ENCODE data around the gene DNAJB6.

The DNAJB6 gene

GRCh38 chr7:157383868-157384267 lies 47.1 kb downstream of the DNAJB6 start:
- Histone ChIP-seq H3K27me3 (ENCODE audit: insufficient read depth, low read length, poor library complexity) (no peaks in the 10 kb centered on the region), H3K79me2 (ENCODE audit: control insufficient read depth, insufficient read depth, low read length) (peaks cover 32% of the 10 kb centered on the region), H3K27ac (ENCODE audit: low read depth, low read length) (no peak overlapping the region), H2AK5ac (ENCODE audit: low read length) (no peak overlapping the region), H3K4ac (ENCODE audit: low read depth, low read length) (no peak overlapping the region), H3K4me3 (ENCODE audit: low read length) (no peak overlapping the region), H3K36me3 (ENCODE audit: control insufficient read depth, insufficient read depth, low read length) (peaks cover 4% of the 10 kb centered on the region), H2BK15ac (replicated peaks; ENCODE audit: low read depth) (no peak overlapping the region), H3K4me1 (ENCODE audit: control insufficient read depth, low read depth, low read length) (peaks cover 2% of the 10 kb centered on the region), H2BK5ac (ENCODE audit: low read length) (no peak overlapping the region), H3K4me2 (ENCODE audit: low read length) (no peak overlapping the region), H3K23ac (ENCODE audit: low read length) (no peak overlapping the region), H4K5ac (ENCODE audit: low read length) (no peak overlapping the region), H3K18ac (ENCODE audit: low read length) (no peak overlapping the region), H2BK120ac (ENCODE audit: low read depth, low read length) (no peak overlapping the region), H3K9ac (ENCODE audit: low read length) (no peak overlapping the region), H4K8ac (ENCODE audit: low read depth, low read length) (no peak overlapping the region), H3K79me1 (ENCODE audit: low read length) (peaks cover 17% of the 10 kb centered on the region), H3K56ac (ENCODE audit: low read length) (no peak overlapping the region)
- WGBS (ENCODE audit: extremely low coverage, insufficient coverage, low lambda C conversion rate): no CpG with 5 or more reads among the region's 5 CpGs
- no peak for DNase-seq

- H3K27me3 ChIP-seq (ENCODE audit: insufficient read depth, low read length, poor library complexity): no peaks in the 10 kb centered on the region
- no peak overlapping the region for H3K4ac ChIP-seq (ENCODE audit: low read depth, low read length)
- no peak for DNase-seq
- H3K18ac ChIP-seq (ENCODE audit: low read length): no peak overlapping the region
- no peak overlapping the region for H3K4me3 ChIP-seq (ENCODE audit: low read length)
- H3K79me1 ChIP-seq (ENCODE audit: low read length): peaks cover 14% of the 10 kb centered on the region
- no peak overlapping the region for H3K27ac ChIP-seq (ENCODE audit: low read depth, low read length)
- peaks cover 29% of the 10 kb centered on the region for H3K79me2 ChIP-seq (ENCODE audit: control insufficient read depth, insufficient read depth, low read length)
- H2BK5ac ChIP-seq (ENCODE audit: low read length): no peak overlapping the region
- no peak overlapping the region for H3K56ac ChIP-seq (ENCODE audit: low read length)
- no peak overlapping the region for H2BK120ac ChIP-seq (ENCODE audit: low read depth, low read length)
- H3K4me2 ChIP-seq (ENCODE audit: low read length): no peak overlapping the region
- H3K23ac ChIP-seq (ENCODE audit: low read length): no peak overlapping the region
- peaks cover 4% of the 10 kb centered on the region for H3K36me3 ChIP-seq (ENCODE audit: control insufficient read depth, insufficient read depth, low read length)
- WGBS (ENCODE audit: extremely low coverage, insufficient coverage, low lambda C conversion rate): no CpG with 5 or more reads among the region's 9 CpGs
- peaks cover 2% of the 10 kb centered on the region for H3K4me1 ChIP-seq (ENCODE audit: control insufficient read depth, low read depth, low read length)
- no peak overlapping the region for H2BK15ac ChIP-seq (replicated peaks; ENCODE audit: low read depth)
- no peak overlapping the region for H3K9ac ChIP-seq (ENCODE audit: low read length)
- no peak overlapping the region for H4K5ac ChIP-seq (ENCODE audit: low read length)
- no peak overlapping the region for H4K8ac ChIP-seq (ENCODE audit: low read depth, low read length)
- no peak overlapping the region for H2AK5ac ChIP-seq (ENCODE audit: low read length)
Observed at GRCh38 chr7:157384301-157384700, 47.5 kb downstream of the DNAJB6 start.

- H2BK5ac ChIP-seq (ENCODE audit: low read length): no peak overlapping the region
- no peak overlapping the region for H3K18ac ChIP-seq (ENCODE audit: low read length)
- H3K79me2 ChIP-seq (ENCODE audit: control insufficient read depth, insufficient read depth, low read length): peaks cover 31% of the 10 kb centered on the region
- H3K36me3 ChIP-seq (ENCODE audit: control insufficient read depth, insufficient read depth, low read length): peaks cover 4% of the 10 kb centered on the region
- H2BK120ac ChIP-seq (ENCODE audit: low read depth, low read length): no peak overlapping the region
- H3K56ac ChIP-seq (ENCODE audit: low read length): peak overlapping the region; percentile 52
- H2AK5ac ChIP-seq (ENCODE audit: low read length): no peak overlapping the region
- H4K8ac ChIP-seq (ENCODE audit: low read depth, low read length): no peak overlapping the region
- H3K27ac ChIP-seq (ENCODE audit: low read depth, low read length): no peak overlapping the region
- peaks cover 2% of the 10 kb centered on the region for H3K4me1 ChIP-seq (ENCODE audit: control insufficient read depth, low read depth, low read length)
- no peak overlapping the region for H4K5ac ChIP-seq (ENCODE audit: low read length)
- H3K4me2 ChIP-seq (ENCODE audit: low read length): no peak overlapping the region
- H3K9ac ChIP-seq (ENCODE audit: low read length): no peak overlapping the region
- no CpG with 5 or more reads among the region's 23 CpGs for WGBS (ENCODE audit: extremely low coverage, insufficient coverage, low lambda C conversion rate)
- H3K4ac ChIP-seq (ENCODE audit: low read depth, low read length): no peak overlapping the region
- peaks cover 17% of the 10 kb centered on the region for H3K79me1 ChIP-seq (ENCODE audit: low read length)
- no peak overlapping the region for H3K23ac ChIP-seq (ENCODE audit: low read length)
- H2BK15ac ChIP-seq (replicated peaks; ENCODE audit: low read depth): no peak overlapping the region
- no peaks in the 10 kb centered on the region for H3K27me3 ChIP-seq (ENCODE audit: insufficient read depth, low read length, poor library complexity)
- DNase-seq: peak; percentile 95
- H3K4me3 ChIP-seq (ENCODE audit: low read length): no peak overlapping the region
Observed at GRCh38 chr7:157386979-157387800, 50.4 kb downstream of the DNAJB6 start.

- peaks cover 37% of the 10 kb centered on the region for H3K79me2 ChIP-seq (ENCODE audit: control insufficient read depth, insufficient read depth, low read length)
- H3K36me3 ChIP-seq (ENCODE audit: control insufficient read depth, insufficient read depth, low read length): peaks cover 4% of the 10 kb centered on the region
- WGBS (ENCODE audit: extremely low coverage, insufficient coverage, low lambda C conversion rate): no CpG with 5 or more reads among the region's 5 CpGs
- no peak overlapping the region for H2BK15ac ChIP-seq (replicated peaks; ENCODE audit: low read depth)
- no peak overlapping the region for H2AK5ac ChIP-seq (ENCODE audit: low read length)
- H3K56ac ChIP-seq (ENCODE audit: low read length): no peak overlapping the region
- no peak overlapping the region for H4K8ac ChIP-seq (ENCODE audit: low read depth, low read length)
- H2BK120ac ChIP-seq (ENCODE audit: low read depth, low read length): no peak overlapping the region
- H3K18ac ChIP-seq (ENCODE audit: low read length): no peak overlapping the region
- H3K27ac ChIP-seq (ENCODE audit: low read depth, low read length): no peak overlapping the region
- no peak overlapping the region for H3K4ac ChIP-seq (ENCODE audit: low read depth, low read length)
- H2BK5ac ChIP-seq (ENCODE audit: low read length): no peak overlapping the region
- no peak overlapping the region for H3K9ac ChIP-seq (ENCODE audit: low read length)
- H3K23ac ChIP-seq (ENCODE audit: low read length): no peak overlapping the region
- H3K27me3 ChIP-seq (ENCODE audit: insufficient read depth, low read length, poor library complexity): no peaks in the 10 kb centered on the region
- H3K4me1 ChIP-seq (ENCODE audit: control insufficient read depth, low read depth, low read length): peaks cover 2% of the 10 kb centered on the region
- no peak for DNase-seq
- no peak overlapping the region for H4K5ac ChIP-seq (ENCODE audit: low read length)
- no peak overlapping the region for H3K4me2 ChIP-seq (ENCODE audit: low read length)
- peaks cover 20% of the 10 kb centered on the region for H3K79me1 ChIP-seq (ENCODE audit: low read length)
- H3K4me3 ChIP-seq (ENCODE audit: low read length): no peak overlapping the region
Observed at GRCh38 chr7:157388301-157388700, 51.5 kb downstream of the DNAJB6 start.

GRCh38 chr7:157389951-157390730 lies 53.3 kb downstream of the DNAJB6 start:
- no peak overlapping the region for H3K9ac ChIP-seq (ENCODE audit: low read length)
- no peak overlapping the region for H4K8ac ChIP-seq (ENCODE audit: low read depth, low read length)
- peaks cover 21% of the 10 kb centered on the region for H3K79me1 ChIP-seq (ENCODE audit: low read length)
- WGBS (ENCODE audit: extremely low coverage, insufficient coverage, low lambda C conversion rate): no CpG with 5 or more reads among the region's 19 CpGs
- H3K4ac ChIP-seq (ENCODE audit: low read depth, low read length): no peak overlapping the region
- H3K4me1 ChIP-seq (ENCODE audit: control insufficient read depth, low read depth, low read length): peaks cover 2% of the 10 kb centered on the region
- no peak overlapping the region for H2BK5ac ChIP-seq (ENCODE audit: low read length)
- H3K36me3 ChIP-seq (ENCODE audit: control insufficient read depth, insufficient read depth, low read length): peaks cover 1% of the 10 kb centered on the region
- no peak overlapping the region for H4K5ac ChIP-seq (ENCODE audit: low read length)
- H3K56ac ChIP-seq (ENCODE audit: low read length): no peak overlapping the region
- no peak overlapping the region for H2BK120ac ChIP-seq (ENCODE audit: low read depth, low read length)
- H3K79me2 ChIP-seq (ENCODE audit: control insufficient read depth, insufficient read depth, low read length): peaks cover 41% of the 10 kb centered on the region
- no peak overlapping the region for H3K23ac ChIP-seq (ENCODE audit: low read length)
- H2AK5ac ChIP-seq (ENCODE audit: low read length): no peak overlapping the region
- no peak overlapping the region for H3K27ac ChIP-seq (ENCODE audit: low read depth, low read length)
- no peak for DNase-seq
- H3K18ac ChIP-seq (ENCODE audit: low read length): no peak overlapping the region
- H3K27me3 ChIP-seq (ENCODE audit: insufficient read depth, low read length, poor library complexity): no peaks in the 10 kb centered on the region
- H2BK15ac ChIP-seq (replicated peaks; ENCODE audit: low read depth): no peak overlapping the region
- H3K4me3 ChIP-seq (ENCODE audit: low read length): no peak overlapping the region
- H3K4me2 ChIP-seq (ENCODE audit: low read length): no peak overlapping the region
